ENCODE measurements around the gene USP15.

USP15 gene

DNA sequence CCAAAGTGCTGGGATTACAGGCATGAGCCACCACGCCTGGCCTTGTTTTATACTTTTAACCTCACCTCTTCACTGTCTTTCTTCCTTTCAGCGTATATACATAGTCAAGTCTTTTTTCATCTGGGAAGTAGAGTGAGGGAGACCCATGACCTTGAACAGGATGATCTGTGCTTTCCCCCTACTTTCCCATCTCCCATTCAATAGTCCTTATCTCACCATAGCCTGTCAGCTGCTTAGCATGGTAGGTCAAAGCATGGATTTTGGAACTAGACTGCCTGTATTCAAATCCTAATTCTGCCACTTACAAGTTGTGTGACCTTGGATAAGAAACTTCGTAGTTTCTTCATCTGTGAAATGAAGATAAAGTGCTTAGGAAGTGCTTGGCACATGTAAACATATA, 110.0 kb downstream of the USP15 start:
- TF ChIP-seq, protein P1, sequence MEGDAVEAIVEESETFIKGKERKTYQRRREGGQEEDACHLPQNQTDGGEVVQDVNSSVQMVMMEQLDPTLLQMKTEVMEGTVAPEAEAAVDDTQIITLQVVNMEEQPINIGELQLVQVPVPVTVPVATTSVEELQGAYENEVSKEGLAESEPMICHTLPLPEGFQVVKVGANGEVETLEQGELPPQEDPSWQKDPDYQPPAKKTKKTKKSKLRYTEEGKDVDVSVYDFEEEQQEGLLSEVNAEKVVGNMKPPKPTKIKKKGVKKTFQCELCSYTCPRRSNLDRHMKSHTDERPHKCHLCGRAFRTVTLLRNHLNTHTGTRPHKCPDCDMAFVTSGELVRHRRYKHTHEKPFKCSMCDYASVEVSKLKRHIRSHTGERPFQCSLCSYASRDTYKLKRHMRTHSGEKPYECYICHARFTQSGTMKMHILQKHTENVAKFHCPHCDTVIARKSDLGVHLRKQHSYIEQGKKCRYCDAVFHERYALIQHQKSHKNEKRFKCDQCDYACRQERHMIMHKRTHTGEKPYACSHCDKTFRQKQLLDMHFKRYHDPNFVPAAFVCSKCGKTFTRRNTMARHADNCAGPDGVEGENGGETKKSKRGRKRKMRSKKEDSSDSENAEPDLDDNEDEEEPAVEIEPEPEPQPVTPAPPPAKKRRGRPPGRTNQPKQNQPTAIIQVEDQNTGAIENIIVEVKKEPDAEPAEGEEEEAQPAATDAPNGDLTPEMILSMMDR (IDR thresholded peaks at IDR 0.05; ENCODE audit: low read depth, low read length), result no peak
- no peaks in the 10 kb centered on the region for H3K9me3 ChIP-seq
- DNase-seq, result no peak
- H3K4me3 ChIP-seq (ENCODE audit: low read depth, low read length), result no peak overlapping the region
- H3K36me3 ChIP-seq, result no peaks in the 10 kb centered on the region
- no peaks in the 10 kb centered on the region for H3K4me1 ChIP-seq
- H3K27me3 ChIP-seq, result no peaks in the 10 kb centered on the region

DNA sequence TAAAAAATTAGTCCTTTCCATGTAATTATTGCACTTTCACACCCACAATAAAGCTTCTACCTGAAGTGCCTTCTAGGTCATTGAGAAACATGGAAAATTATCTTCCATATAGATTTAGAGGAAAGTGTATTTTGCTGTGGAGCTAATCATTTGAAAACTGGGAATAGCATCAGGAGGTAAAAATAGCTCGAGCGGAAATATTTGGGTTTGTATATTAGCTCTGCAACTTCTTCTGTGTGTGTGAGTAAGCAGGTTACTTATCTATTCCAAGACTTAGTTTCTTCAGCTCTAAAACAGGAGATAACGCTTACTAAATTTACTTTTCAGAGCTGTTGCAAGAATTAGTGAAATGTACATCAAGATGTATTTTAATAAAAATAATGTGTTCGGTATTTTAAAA, 111.5 kb downstream of the USP15 start:
- Histone ChIP-seq H3K36me3 (no peaks in the 10 kb centered on the region), H3K4me3 (ENCODE audit: low read depth, low read length) (no peak overlapping the region), H3K27me3 (no peaks in the 10 kb centered on the region), H3K9me3 (no peaks in the 10 kb centered on the region), H3K4me1 (no peaks in the 10 kb centered on the region)
- DNase-seq, result no peak
- TF ChIP-seq, protein P1 (IDR thresholded peaks at IDR 0.05; ENCODE audit: low read depth, low read length), result no peak

DNA sequence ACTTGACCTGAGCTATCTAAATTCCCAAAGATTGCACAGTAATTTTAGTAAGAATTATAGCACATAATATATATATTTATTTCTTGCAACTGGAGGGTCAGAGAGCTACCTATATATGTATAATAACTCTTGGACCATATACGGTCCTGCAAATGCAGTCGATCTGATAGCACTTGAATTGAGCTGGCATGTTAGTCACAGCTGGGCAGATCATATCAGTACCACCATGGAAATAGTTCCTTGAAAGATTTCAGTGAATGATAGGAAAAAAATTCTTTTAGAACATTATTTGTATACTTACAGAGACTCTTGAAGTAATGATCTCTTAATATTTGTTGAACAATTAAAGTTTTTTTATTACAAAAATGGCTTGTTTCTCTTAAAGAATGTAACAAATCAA, 111.9 kb downstream of the USP15 start:
- Histone ChIP-seq H3K9me3 (no peaks in the 10 kb centered on the region), H3K4me1 (no peaks in the 10 kb centered on the region), H3K4me3 (ENCODE audit: low read depth, low read length) (no peak overlapping the region), H3K27me3 (no peaks in the 10 kb centered on the region), H3K36me3 (no peaks in the 10 kb centered on the region)
- no peak for DNase-seq
- TF ChIP-seq, protein P1 (IDR thresholded peaks at IDR 0.05; ENCODE audit: low read depth, low read length), result no peak

DNA sequence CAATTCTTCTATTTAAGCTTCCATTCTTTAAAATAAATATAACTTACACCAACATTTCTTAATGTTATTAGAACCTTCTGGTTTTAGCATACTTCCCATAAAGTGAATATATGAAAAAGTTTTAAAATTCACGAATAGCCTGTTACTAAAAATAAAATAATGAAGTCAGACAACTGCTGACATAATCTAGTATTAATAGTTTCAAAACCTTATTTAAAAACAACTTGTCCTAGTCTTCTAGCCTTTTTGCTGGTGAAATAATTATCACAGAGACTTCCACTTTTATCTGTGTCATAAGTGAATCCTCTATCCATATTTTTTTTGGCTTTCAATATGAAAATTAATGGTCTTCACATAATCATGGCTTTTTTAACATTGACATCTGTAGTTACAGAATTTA, 112.6 kb downstream of the USP15 start:
- Histone ChIP-seq H3K4me3 (ENCODE audit: low read depth, low read length) (no peak overlapping the region), H3K27me3 (no peaks in the 10 kb centered on the region), H3K4me1 (no peaks in the 10 kb centered on the region), H3K36me3 (no peaks in the 10 kb centered on the region), H3K9me3 (no peaks in the 10 kb centered on the region)
- DNase-seq, result no peak
- TF ChIP-seq, protein P1 (IDR thresholded peaks at IDR 0.05; ENCODE audit: low read depth, low read length), result no peak

DNA sequence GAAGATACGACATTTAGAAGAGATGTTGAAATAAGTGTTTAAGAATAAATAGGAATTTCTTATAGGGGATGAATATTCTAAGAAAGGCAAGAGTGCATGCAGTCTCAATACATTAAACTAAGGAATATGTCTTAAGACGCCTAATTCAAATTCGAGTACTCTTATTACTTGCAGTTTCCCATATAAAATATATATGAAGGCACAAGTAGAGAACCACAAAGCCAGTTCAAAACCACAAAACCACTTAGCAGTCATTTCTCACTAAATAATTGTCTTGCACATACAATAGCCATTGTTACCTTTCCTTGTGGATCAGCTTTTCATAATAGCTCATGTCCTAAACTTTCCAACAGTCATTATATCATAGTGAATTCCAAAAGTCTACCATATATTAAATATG, 115.4 kb downstream of the USP15 start:
- DNase-seq, result no peak
- no peak overlapping the region for H3K4me3 ChIP-seq (ENCODE audit: low read depth, low read length)
- H3K36me3 ChIP-seq, result no peaks in the 10 kb centered on the region
- H3K9me3 ChIP-seq, result no peaks in the 10 kb centered on the region
- H3K4me1 ChIP-seq, result no peaks in the 10 kb centered on the region
- H3K27me3 ChIP-seq, result no peaks in the 10 kb centered on the region
- TF ChIP-seq, protein P1 (IDR thresholded peaks at IDR 0.05; ENCODE audit: low read depth, low read length), result no peak

DNA sequence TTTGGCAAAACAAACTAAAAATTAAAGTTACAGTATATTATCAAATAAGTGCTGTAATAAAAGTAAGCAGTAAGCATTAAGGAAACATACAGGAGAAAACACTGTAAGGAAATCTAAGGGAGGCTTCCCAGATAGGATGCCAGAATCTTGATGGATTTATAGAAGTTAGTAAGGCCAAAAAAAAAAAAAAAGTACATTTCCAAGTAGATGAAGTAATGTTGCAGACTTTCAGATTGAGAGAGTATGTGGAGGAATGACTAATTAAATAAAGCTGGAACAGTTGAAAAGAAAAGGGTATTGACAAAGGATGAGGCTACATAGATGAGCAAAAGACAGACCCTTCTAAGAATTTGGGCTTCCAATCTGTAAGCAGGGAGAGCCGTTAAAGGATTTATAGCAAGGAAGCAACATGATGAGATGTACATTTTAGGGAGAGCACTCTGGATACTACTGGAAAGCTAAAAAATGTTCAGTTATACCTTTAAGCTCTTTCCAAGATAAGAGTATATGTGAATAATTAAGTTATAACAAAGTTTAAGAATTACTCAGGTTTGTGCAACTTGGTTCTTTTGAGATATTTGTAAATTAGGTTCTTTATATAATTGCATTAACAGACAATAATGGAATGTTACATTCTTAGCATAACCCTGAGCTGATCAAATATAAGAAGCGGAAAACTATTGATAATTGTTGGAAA, 119.0 kb downstream of the USP15 start:
- TF ChIP-seq, protein P1 (IDR thresholded peaks at IDR 0.05; ENCODE audit: low read depth, low read length), result no peak
- DNase-seq, result no peak
- no peaks in the 10 kb centered on the region for H3K27me3 ChIP-seq
- H3K36me3 ChIP-seq, result no peaks in the 10 kb centered on the region
- no peaks in the 10 kb centered on the region for H3K9me3 ChIP-seq
- no peaks in the 10 kb centered on the region for H3K4me1 ChIP-seq
- H3K4me3 ChIP-seq (ENCODE audit: low read depth, low read length), result no peak overlapping the region

Data from BE2C (cell line).